ENCODE measurements around the gene FARS2. TPM values are rescaled to one million over a fixed set of nuclear protein-coding genes. Genes with fewer than 3 reads are reported as not detected.

Gene FARS2
- total and polyA plus RNA-seq, 8 donors, result 15.1 to 20.3 (median 17.9) TPM

- Histone ChIP-seq H3K27ac (no peak overlapping the region), H3K36me3 (peaks cover 0 to 19% of the 10 kb centered on the region in 2 donors), H3K4me3 (no peak overlapping the region), H3K27me3 (no peaks in the 10 kb centered on the region), H3K9me3 (no peaks in the 10 kb centered on the region), H3K4me1 (no peaks in the 10 kb centered on the region)
- TF ChIP-seq CTCF (IDR thresholded peaks at IDR 0.05), result no peak
- ATAC-seq (no peak), DNase-seq (no peak)
- intact Hi-C loops (cut with DNase I), result no loop called here
Measured at GRCh38 chr6:5215159-5215558, 46.2 kb upstream of the FARS2 start.

GRCh38 chr6:5215799-5216198 is 45.5 kb upstream of the FARS2 start:
- Histone ChIP-seq H3K4me1 (no peaks in the 10 kb centered on the region), H3K27ac (no peak overlapping the region), H3K36me3 (peaks cover 0 to 19% of the 10 kb centered on the region in 2 donors), H3K9me3 (no peaks in the 10 kb centered on the region), H3K4me3 (no peak overlapping the region), H3K27me3 (no peaks in the 10 kb centered on the region)
- TF ChIP-seq CTCF (IDR thresholded peaks at IDR 0.05), result no peak
- DNase-seq, result no peak
- intact Hi-C loops (cut with DNase I), result no loop called here
- no peak for ATAC-seq

GRCh38 chr6:5217356-5217755 is 44.0 kb upstream of the FARS2 start:
- Histone ChIP-seq H3K4me3 (no peak overlapping the region), H3K4me1 (no peaks in the 10 kb centered on the region), H3K36me3 (peaks cover 0 to 19% of the 10 kb centered on the region in 2 donors), H3K27me3 (no peaks in the 10 kb centered on the region), H3K9me3 (no peaks in the 10 kb centered on the region), H3K27ac (no peak overlapping the region)
- intact Hi-C loops (cut with DNase I), result no loop called here
- ATAC-seq (no peak), DNase-seq (no peak)
- TF ChIP-seq CTCF (IDR thresholded peaks at IDR 0.05), result no peak

- DNase-seq, result no peak
- no peak for TF ChIP-seq CTCF (IDR thresholded peaks at IDR 0.05)
- no peak overlapping the region for H3K4me3 ChIP-seq
- no peaks in the 10 kb centered on the region for H3K4me1 ChIP-seq
- H3K27ac ChIP-seq, result no peak overlapping the region
- H3K27me3 ChIP-seq, result no peaks in the 10 kb centered on the region
- H3K36me3 ChIP-seq, result peaks cover 0 to 3% of the 10 kb centered on the region in 2 donors
- intact Hi-C loops (cut with DNase I), result no loop called here
- no peaks in the 10 kb centered on the region for H3K9me3 ChIP-seq
- no peak for ATAC-seq
Measured at GRCh38 chr6:5219011-5219691, 42.2 kb upstream of the FARS2 start.

- H3K27me3 ChIP-seq, result no peaks in the 10 kb centered on the region
- no peak for DNase-seq
- H3K4me1 ChIP-seq, result no peaks in the 10 kb centered on the region
- intact Hi-C loops (cut with DNase I), result no loop called here
- TF ChIP-seq CTCF (IDR thresholded peaks at IDR 0.05), result no peak
- no peak overlapping the region for H3K4me3 ChIP-seq
- H3K9me3 ChIP-seq, result no peaks in the 10 kb centered on the region
- H3K27ac ChIP-seq, result no peak overlapping the region
- no peak for ATAC-seq
- H3K36me3 ChIP-seq, result no peaks in the 10 kb centered on the region
Measured at GRCh38 chr6:5220443-5220842, 40.9 kb upstream of the FARS2 start.
